ENCODE results near the gene ZNF217.
A peak's percentile ranks its signal among the peaks of the same experiment; 100 is the strongest.

ZNF217 gene

DNA sequence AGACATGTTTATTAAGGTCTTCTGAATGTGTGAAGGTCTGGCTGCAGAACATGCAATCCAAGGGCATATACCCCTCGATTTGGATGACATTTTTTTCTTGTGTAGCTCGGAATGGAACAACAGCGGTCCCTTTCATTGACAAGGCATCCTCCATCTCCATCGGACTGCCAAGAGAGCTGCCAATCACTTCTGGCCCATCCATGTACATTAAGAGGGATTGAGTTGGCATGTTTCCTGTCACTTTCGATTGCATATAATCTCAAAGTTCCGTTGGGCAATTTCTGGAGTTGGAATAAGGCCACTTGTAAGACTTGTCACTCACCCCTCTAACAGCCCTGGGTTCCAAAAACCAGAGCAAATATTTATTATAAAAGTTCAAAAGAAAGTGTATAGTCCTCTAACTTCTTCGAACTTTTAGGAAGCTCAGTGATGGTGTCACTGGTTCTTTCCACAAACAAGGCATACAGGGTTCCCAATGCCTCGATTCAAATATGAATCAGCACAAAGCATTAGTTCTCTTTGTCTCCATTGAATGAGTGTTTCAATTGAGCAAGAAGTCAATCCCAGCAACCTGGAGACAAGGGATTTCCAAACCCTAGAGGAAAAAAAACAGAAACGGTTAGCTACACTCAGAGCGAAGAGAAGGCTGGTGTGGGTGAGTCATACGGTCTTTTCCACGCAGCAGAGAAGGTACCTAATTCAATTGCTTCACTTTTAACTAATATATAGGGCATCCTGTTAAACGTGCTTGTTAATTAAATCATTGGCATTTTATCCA lies 10.9 kb downstream of the ZNF217 start:
- peak overlapping the region; percentile 52 for H3K4me3 ChIP-seq (ENCODE audit: insufficient read depth, low read depth, low read length, poor library complexity, severe bottlenecking)
- DNase-seq, result peak; percentile 36 to 48 (median 40)
- peaks cover 39% of the 10 kb centered on the region for H3K4me1 ChIP-seq (ENCODE audit: control insufficient read depth, insufficient read depth, low read length, poor library complexity, severe bottlenecking)
- H3K9me3 ChIP-seq (ENCODE audit: control insufficient read depth, low read length), result no peaks in the 10 kb centered on the region
- no peaks in the 10 kb centered on the region for H3K27me3 ChIP-seq (replicated peaks; ENCODE audit: control insufficient read depth, insufficient read depth, low read length, poor library complexity, severe bottlenecking)
- no peaks in the 10 kb centered on the region for H3K36me3 ChIP-seq (ENCODE audit: control insufficient read depth, insufficient read depth, low read length)
- peak overlapping the region; percentile 75 for H3K27ac ChIP-seq (ENCODE audit: insufficient read depth, low read length, poor library complexity, severe bottlenecking)

- no peak for DNase-seq
- no peaks in the 10 kb centered on the region for H3K9me3 ChIP-seq (ENCODE audit: control insufficient read depth, low read length)
- H3K4me1 ChIP-seq (ENCODE audit: control insufficient read depth, insufficient read depth, low read length, poor library complexity, severe bottlenecking), result peaks cover 39% of the 10 kb centered on the region
- no peaks in the 10 kb centered on the region for H3K36me3 ChIP-seq (ENCODE audit: control insufficient read depth, insufficient read depth, low read length)
- H3K27ac ChIP-seq (ENCODE audit: insufficient read depth, low read length, poor library complexity, severe bottlenecking), result peak overlapping the region; percentile 75
- H3K27me3 ChIP-seq (replicated peaks; ENCODE audit: control insufficient read depth, insufficient read depth, low read length, poor library complexity, severe bottlenecking), result no peaks in the 10 kb centered on the region
- peak overlapping the region; percentile 52 for H3K4me3 ChIP-seq (ENCODE audit: insufficient read depth, low read depth, low read length, poor library complexity, severe bottlenecking)
These were observed 11.4 kb downstream of the ZNF217 start for GRCh38 chr20:53582251-53582570.

GRCh38 chr20:53581444-53582250 lies 12.0 kb downstream of the ZNF217 start:
- H3K36me3 ChIP-seq (ENCODE audit: control insufficient read depth, insufficient read depth, low read length), result peaks cover 4% of the 10 kb centered on the region
- no peak for DNase-seq
- peaks cover 39% of the 10 kb centered on the region for H3K4me1 ChIP-seq (ENCODE audit: control insufficient read depth, insufficient read depth, low read length, poor library complexity, severe bottlenecking)
- no peaks in the 10 kb centered on the region for H3K9me3 ChIP-seq (ENCODE audit: control insufficient read depth, low read length)
- H3K27me3 ChIP-seq (replicated peaks; ENCODE audit: control insufficient read depth, insufficient read depth, low read length, poor library complexity, severe bottlenecking), result no peaks in the 10 kb centered on the region
- H3K27ac ChIP-seq (ENCODE audit: insufficient read depth, low read length, poor library complexity, severe bottlenecking), result peak overlapping the region; percentile 75
- H3K4me3 ChIP-seq (ENCODE audit: insufficient read depth, low read depth, low read length, poor library complexity, severe bottlenecking), result peak overlapping the region; percentile 52

- no peaks in the 10 kb centered on the region for H3K27me3 ChIP-seq (replicated peaks; ENCODE audit: control insufficient read depth, insufficient read depth, low read length, poor library complexity, severe bottlenecking)
- DNase-seq, result no peak
- no peaks in the 10 kb centered on the region for H3K9me3 ChIP-seq (ENCODE audit: control insufficient read depth, low read length)
- H3K4me3 ChIP-seq (ENCODE audit: insufficient read depth, low read depth, low read length, poor library complexity, severe bottlenecking), result peak overlapping the region; percentile 52
- H3K36me3 ChIP-seq (ENCODE audit: control insufficient read depth, insufficient read depth, low read length), result peaks cover 15% of the 10 kb centered on the region
- H3K27ac ChIP-seq (ENCODE audit: insufficient read depth, low read length, poor library complexity, severe bottlenecking), result peak overlapping the region; percentile 75
- H3K4me1 ChIP-seq (ENCODE audit: control insufficient read depth, insufficient read depth, low read length, poor library complexity, severe bottlenecking), result peaks cover 35% of the 10 kb centered on the region
These were observed 13.1 kb downstream of the ZNF217 start for GRCh38 chr20:53580376-53581111.

- peak overlapping the region; percentile 75 for H3K27ac ChIP-seq (ENCODE audit: insufficient read depth, low read length, poor library complexity, severe bottlenecking)
- no peaks in the 10 kb centered on the region for H3K27me3 ChIP-seq (replicated peaks; ENCODE audit: control insufficient read depth, insufficient read depth, low read length, poor library complexity, severe bottlenecking)
- peak overlapping the region; percentile 52 for H3K4me3 ChIP-seq (ENCODE audit: insufficient read depth, low read depth, low read length, poor library complexity, severe bottlenecking)
- no peak for DNase-seq
- H3K36me3 ChIP-seq (ENCODE audit: control insufficient read depth, insufficient read depth, low read length), result peaks cover 23% of the 10 kb centered on the region
- no peaks in the 10 kb centered on the region for H3K9me3 ChIP-seq (ENCODE audit: control insufficient read depth, low read length)
- H3K4me1 ChIP-seq (ENCODE audit: control insufficient read depth, insufficient read depth, low read length, poor library complexity, severe bottlenecking), result peaks cover 30% of the 10 kb centered on the region
These were observed 13.9 kb downstream of the ZNF217 start for GRCh38 chr20:53579581-53580375.

- Histone ChIP-seq H3K9me3 (ENCODE audit: control insufficient read depth, low read length) (no peaks in the 10 kb centered on the region), H3K27ac (ENCODE audit: insufficient read depth, low read length, poor library complexity, severe bottlenecking) (peak overlapping the region; percentile 75), H3K4me3 (ENCODE audit: insufficient read depth, low read depth, low read length, poor library complexity, severe bottlenecking) (peak overlapping the region; percentile 52), H3K27me3 (replicated peaks; ENCODE audit: control insufficient read depth, insufficient read depth, low read length, poor library complexity, severe bottlenecking) (no peaks in the 10 kb centered on the region), H3K4me1 (ENCODE audit: control insufficient read depth, insufficient read depth, low read length, poor library complexity, severe bottlenecking) (peaks cover 32% of the 10 kb centered on the region), H3K36me3 (ENCODE audit: control insufficient read depth, insufficient read depth, low read length) (peaks cover 28% of the 10 kb centered on the region)
- no peak for DNase-seq
These were observed 14.4 kb downstream of the ZNF217 start for GRCh38 chr20:53579266-53579580.

- Histone ChIP-seq H3K36me3 (ENCODE audit: control insufficient read depth, insufficient read depth, low read length) (peaks cover 34% of the 10 kb centered on the region), H3K4me1 (ENCODE audit: control insufficient read depth, insufficient read depth, low read length, poor library complexity, severe bottlenecking) (peaks cover 35% of the 10 kb centered on the region)
- peak; percentile 25 to 65 (median 39) for DNase-seq
These were observed 15.0 kb downstream of the ZNF217 start for GRCh38 chr20:53578492-53579222.

GRCh38 chr20:53576586-53577318 lies 16.9 kb downstream of the ZNF217 start:
- peaks cover 31% of the 10 kb centered on the region for H3K4me1 ChIP-seq (ENCODE audit: control insufficient read depth, insufficient read depth, low read length, poor library complexity, severe bottlenecking)
- no peak overlapping the region for H3K27ac ChIP-seq (ENCODE audit: insufficient read depth, low read length, poor library complexity, severe bottlenecking)
- no peak for DNase-seq
- H3K9me3 ChIP-seq (ENCODE audit: control insufficient read depth, low read length), result no peaks in the 10 kb centered on the region
- H3K4me3 ChIP-seq (ENCODE audit: insufficient read depth, low read depth, low read length, poor library complexity, severe bottlenecking), result no peak overlapping the region
- peaks cover 52% of the 10 kb centered on the region for H3K36me3 ChIP-seq (ENCODE audit: control insufficient read depth, insufficient read depth, low read length)
- H3K27me3 ChIP-seq (replicated peaks; ENCODE audit: control insufficient read depth, insufficient read depth, low read length, poor library complexity, severe bottlenecking), result no peaks in the 10 kb centered on the region

More at GRCh38 chr20:53578492-53579222, 15.0 kb downstream of the ZNF217 start:
- Histone ChIP-seq H3K4me3 (ENCODE audit: insufficient read depth, low read depth, low read length, poor library complexity, severe bottlenecking) (peak overlapping the region; percentile 52), H3K27me3 (replicated peaks; ENCODE audit: control insufficient read depth, insufficient read depth, low read length, poor library complexity, severe bottlenecking) (no peaks in the 10 kb centered on the region), H3K9me3 (ENCODE audit: control insufficient read depth, low read length) (no peaks in the 10 kb centered on the region), H3K27ac (ENCODE audit: insufficient read depth, low read length, poor library complexity, severe bottlenecking) (peak overlapping the region; percentile 75)

All from effector memory CD4-positive, alpha-beta T cell (primary cell).